GM19023 (cell line): ENCODE measurements around the gene CLCNKA.
"Not testable (repeated sequence)": the region's sequence is repeated elsewhere in the genome, so short reads cannot be mapped to it uniquely, and the experiment has no call there.

Experiments used
- ATAC-seq: cut with Tn5 transposase; IDR thresholded peaks from one replicate; pipeline ENCODE4 v1.9.1; 2021; ENCODE audit warnings: mild to moderate bottlenecking, moderate library complexity; ENCODE audit not compliant: unreplicated experiment

Gene CLCNKA

GRCh38 chr1:16061989-16062686 lies 40.3 kb downstream of the CLCNKA start:
- not testable (repeated sequence) for ATAC-seq

- not testable (repeated sequence) for ATAC-seq
Measured at GRCh38 chr1:16062687-16063075, 40.8 kb downstream of the CLCNKA start.

- ATAC-seq = no peak
Measured at GRCh38 chr1:16063226-16063829, 41.5 kb downstream of the CLCNKA start.

- no peak for ATAC-seq
Measured at GRCh38 chr1:16063921-16064320, 42.1 kb downstream of the CLCNKA start.

GRCh38 chr1:16064536-16065268 lies 42.9 kb downstream of the CLCNKA start:
- no peak for ATAC-seq

GRCh38 chr1:16065269-16065576 lies 43.4 kb downstream of the CLCNKA start:
- no peak for ATAC-seq

- no peak for ATAC-seq
Measured at GRCh38 chr1:16066245-16066644, 44.4 kb downstream of the CLCNKA start.

- no peak for ATAC-seq
Measured at GRCh38 chr1:16067127-16067768, 45.4 kb downstream of the CLCNKA start.

- no peak for ATAC-seq
Measured at GRCh38 chr1:16067933-16068332, 46.1 kb downstream of the CLCNKA start.

- ATAC-seq = no peak
Measured at GRCh38 chr1:16068356-16069270, 46.8 kb downstream of the CLCNKA start.

- ATAC-seq = no peak
Measured at GRCh38 chr1:16070640-16071355, 49.0 kb downstream of the CLCNKA start.

GRCh38 chr1:16071614-16072013 lies 49.8 kb downstream of the CLCNKA start:
- ATAC-seq = no peak

GRCh38 chr1:16072095-16072494 lies 50.3 kb downstream of the CLCNKA start:
- ATAC-seq = no peak

- ATAC-seq = no peak
Measured at GRCh38 chr1:16072616-16073484, 51.0 kb downstream of the CLCNKA start.

- ATAC-seq = no peak
Measured at GRCh38 chr1:16073490-16074119, 51.8 kb downstream of the CLCNKA start, which contains the start of gene FAM131C. FAM131C (minus strand) TSS chr1:16073651; CDS start chr1:16073442, 209 bp downstream.

GRCh38 chr1:16074217-16074616 lies 52.4 kb downstream of the CLCNKA start:
- ATAC-seq = no peak

- no peak for ATAC-seq
Measured at GRCh38 chr1:16075337-16076030, 53.6 kb downstream of the CLCNKA start.
